Diencephalon (tissue), 1 donor: ENCODE results near the gene PTCHD4. TPM values are rescaled to one million over a fixed set of nuclear protein-coding genes. Genes with fewer than 3 reads are reported as not detected.

Experiments
- total RNA-seq: library from RNA; depleted of rRNA; stranded (reverse); fragments of >200 nt; gene quantifications from one replicate; pipeline ENCODE4 v1.2.3, GENCODE V29; 2014

The PTCHD4 gene
- 20.3 TPM for total RNA-seq

DNA sequence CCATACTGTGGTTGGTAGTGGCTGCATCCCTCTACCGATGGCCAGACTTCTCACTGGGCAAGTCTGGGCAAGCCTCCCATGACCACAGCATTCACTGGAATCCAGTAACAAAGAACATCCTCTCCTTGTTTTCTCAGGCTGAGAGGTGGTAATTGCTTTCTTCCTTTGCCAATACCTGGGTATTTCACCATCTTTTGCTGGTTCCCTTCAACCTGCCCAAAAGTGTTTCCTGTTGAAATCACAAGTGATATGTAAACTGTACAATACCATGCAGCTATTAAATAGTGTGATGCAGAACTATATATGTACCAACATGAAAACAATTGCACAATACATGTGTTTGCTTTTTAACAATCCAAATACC is at the start of gene PTCHD4:
Gene PTCHD4 (minus strand): TSS at position 55 of the 364 bp plus-strand sequence. CDS start 42,240 bp downstream, outside the sequence.

